HepG2 (cell line): ENCODE results near the gene SASS6. TPM values are rescaled to one million over a fixed set of nuclear protein-coding genes. Genes with fewer than 3 reads are reported as not detected.
A peak's percentile ranks its signal among the peaks of the same experiment; 100 is the strongest.

Experiments
- ARHGAP35 ChIP-seq: sonication (generic); formaldehyde crosslinking; IDR thresholded peaks from 2 replicates; pipeline ENCODE4 v1.9.0; 2022; ENCODE audit warnings: mild to moderate bottlenecking, inconsistent platforms, moderate library complexity, missing genetic modification reagents, borderline replicate concordance
- CEBPG ChIP-seq: IDR thresholded peaks from 2 replicates; pipeline ENCODE4 v1.6.1; 2016
- EED ChIP-seq: sonication (generic); formaldehyde crosslinking; IDR thresholded peaks from 2 replicates; pipeline ENCODE4 v1.5.0; 2020; ENCODE audit warnings: mild to moderate bottlenecking, missing genetic modification reagents
- EP300 ChIP-seq, 3 experiments: sonication (generic) in 1 of 3; formaldehyde crosslinking in 1 of 3; IDR thresholded peaks; 2 replicates each; pipeline versions ENCODE4 v1.5.1 to v1.6.1; 2011 to 2020; ENCODE audit warnings: low read depth in 2 of 3, low read length in 2 of 3, borderline replicate concordance in 1 of 3, improper control_type of control experiment in 1 of 3, mild to moderate bottlenecking in 1 of 3, missing genetic modification reagents in 1 of 3, moderate library complexity in 1 of 3
- FOXP1 ChIP-seq, 2 experiments: fragments of 450-650 bp in 1 of 2; IDR thresholded peaks; 2 replicates each; pipeline ENCODE4 v1.6.1; 2017 to 2018; ENCODE audit warnings: antibody characterized with exemption in 1 of 2
- GZF1 ChIP-seq: sonication (generic); formaldehyde crosslinking; IDR thresholded peaks from 2 replicates; pipeline ENCODE4 v1.5.1; 2020; ENCODE audit warnings: mild to moderate bottlenecking, missing genetic modification reagents
- HMG20B ChIP-seq: conservative IDR thresholded peaks from 2 replicates; pipeline ENCODE4 v1.6.1; 2016; ENCODE audit warnings: missing genetic modification reagents, missing compliant biosample characterization
- JARID2 ChIP-seq: sonication (generic); formaldehyde crosslinking; IDR thresholded peaks from 2 replicates; pipeline ENCODE4 v1.8.1; 2023; ENCODE audit warnings: missing genetic modification reagents, inconsistent platforms; ENCODE audit not compliant: insufficient replicate concordance
- KAT8 ChIP-seq: IDR thresholded peaks from 2 replicates; pipeline ENCODE4 v1.6.1; 2016; ENCODE audit warnings: missing genetic modification reagents, missing compliant biosample characterization
- KDM2A ChIP-seq: sonication (generic); formaldehyde crosslinking; IDR thresholded peaks from 2 replicates; pipeline ENCODE4 v1.4.0; 2020; ENCODE audit warnings: low read depth, missing genetic modification reagents, borderline replicate concordance
- MTA1 ChIP-seq: sonication (generic); formaldehyde crosslinking; IDR thresholded peaks from 2 replicates; pipeline ENCODE4 v1.4.0; 2020; ENCODE audit warnings: missing genetic modification reagents, mild to moderate bottlenecking, borderline replicate concordance
- NFATC3 ChIP-seq: sonication (generic); formaldehyde crosslinking; IDR thresholded peaks from 2 replicates; pipeline ENCODE4 v1.5.1; 2020; ENCODE audit warnings: mild to moderate bottlenecking, missing genetic modification reagents
- NR2F2 ChIP-seq: IDR thresholded peaks from 2 replicates; pipeline ENCODE4 v1.6.1; 2012; ENCODE audit warnings: low read depth, inconsistent platforms, borderline replicate concordance
- POLR2AphosphoS2 ChIP-seq: IDR thresholded peaks from 2 replicates; pipeline ENCODE4 v1.6.1; 2011; ENCODE audit warnings: low read depth, low read length, improper control_type of control experiment
- RBM39 ChIP-seq: fragments of 200-400 bp; formaldehyde crosslinking; IDR thresholded peaks from one replicate; pipeline ENCODE4 v1.6.1; 2018; ENCODE audit warnings: antibody characterized with exemption, mild to moderate bottlenecking, low read depth, low read length; ENCODE audit not compliant: poor library complexity, severe bottlenecking
- RFX1 ChIP-seq: fragments of 450-650 bp; IDR thresholded peaks from 2 replicates; pipeline ENCODE4 v1.6.1; 2017
- SNAPC5 ChIP-seq: sonication (generic); formaldehyde crosslinking; IDR thresholded peaks from 2 replicates; pipeline ENCODE4 v1.8.1; 2023; ENCODE audit warnings: mild to moderate bottlenecking, missing genetic modification reagents, borderline replicate concordance
- ZEB1 ChIP-seq: IDR thresholded peaks from 2 replicates; pipeline ENCODE4 v1.6.1; 2012; ENCODE audit warnings: mild to moderate bottlenecking, low read depth, inconsistent platforms; ENCODE audit not compliant: insufficient replicate concordance
- ZNF24 ChIP-seq: fragments of 450-650 bp; IDR thresholded peaks from 2 replicates; pipeline ENCODE4 v1.6.1; 2017; ENCODE audit warnings: antibody characterized with exemption, mild to moderate bottlenecking
- ZNF446 ChIP-seq: sonication (generic); formaldehyde crosslinking; IDR thresholded peaks from 2 replicates; pipeline ENCODE4 v1.5.0; 2020; ENCODE audit warnings: mild to moderate bottlenecking, missing genetic modification reagents
- ZNF558 ChIP-seq: sonication (generic); formaldehyde crosslinking; IDR thresholded peaks from 2 replicates; pipeline ENCODE4 v1.9.0; 2022; ENCODE audit warnings: mild to moderate bottlenecking, missing genetic modification reagents, borderline replicate concordance
- ZNF569 ChIP-seq: sonication (generic); formaldehyde crosslinking; IDR thresholded peaks from 2 replicates; pipeline ENCODE4 v1.5.0; 2020; ENCODE audit warnings: mild to moderate bottlenecking, missing genetic modification reagents, moderate library complexity, borderline replicate concordance
- ZNF652 ChIP-seq: IDR thresholded peaks from 2 replicates; pipeline ENCODE4 v1.6.1; 2016; ENCODE audit warnings: low read depth, borderline replicate concordance
- ZSCAN25 ChIP-seq: sonication (generic); formaldehyde crosslinking; IDR thresholded peaks from 2 replicates; pipeline ENCODE4 v1.8.0; 2022; ENCODE audit warnings: mild to moderate bottlenecking, missing genetic modification reagents
- polyA plus RNA-seq, 8 experiments: library from polyadenylated mRNA; depleted of rRNA in 3 of 8; stranded (reverse) in 7 of 8; unstranded in 1 of 8; fragments of >200 nt; fragmentation: Illumina TruSeq in 4 of 8; extraction: Trizol in 4 of 8; gene quantifications; 2 replicates each; pipeline versions ENCODE4 v1.2.1 to v1.2.3, GENCODE V29; 2011 to 2016; ENCODE audit warnings: low read depth in 4 of 8, missing spikeins in 1 of 8, mixed read lengths in 1 of 8; ENCODE audit not compliant: insufficient read depth in 1 of 8
- total RNA-seq, 5 experiments: library from RNA; depleted of rRNA; stranded (reverse); fragments of >200 nt; fragmentation: Illumina TruSeq; extraction: Trizol; gene quantifications; 2 replicates each; pipeline ENCODE4 v1.2.3, GENCODE V29; 2016; ENCODE audit warnings: low read depth in 1 of 5
- TF ChIP-seq, protein P1 (sequence below): sonication (generic); formaldehyde crosslinking; IDR thresholded peaks from 2 replicates; pipeline ENCODE4 v1.4.0; 2020; ENCODE audit warnings: missing genetic modification reagents
- TF ChIP-seq, protein P2 (sequence below): sonication (generic); formaldehyde crosslinking; IDR thresholded peaks from 2 replicates; pipeline ENCODE4 v1.5.1; 2020; ENCODE audit warnings: missing genetic modification reagents, mild to moderate bottlenecking, borderline replicate concordance

SASS6 gene
- total and polyA plus RNA-seq, 2 of the 13 experiments (the other 11 are each of a cell fraction or from before 2014, with no cell fraction given): 2.3 to 10.7 TPM

DNA sequence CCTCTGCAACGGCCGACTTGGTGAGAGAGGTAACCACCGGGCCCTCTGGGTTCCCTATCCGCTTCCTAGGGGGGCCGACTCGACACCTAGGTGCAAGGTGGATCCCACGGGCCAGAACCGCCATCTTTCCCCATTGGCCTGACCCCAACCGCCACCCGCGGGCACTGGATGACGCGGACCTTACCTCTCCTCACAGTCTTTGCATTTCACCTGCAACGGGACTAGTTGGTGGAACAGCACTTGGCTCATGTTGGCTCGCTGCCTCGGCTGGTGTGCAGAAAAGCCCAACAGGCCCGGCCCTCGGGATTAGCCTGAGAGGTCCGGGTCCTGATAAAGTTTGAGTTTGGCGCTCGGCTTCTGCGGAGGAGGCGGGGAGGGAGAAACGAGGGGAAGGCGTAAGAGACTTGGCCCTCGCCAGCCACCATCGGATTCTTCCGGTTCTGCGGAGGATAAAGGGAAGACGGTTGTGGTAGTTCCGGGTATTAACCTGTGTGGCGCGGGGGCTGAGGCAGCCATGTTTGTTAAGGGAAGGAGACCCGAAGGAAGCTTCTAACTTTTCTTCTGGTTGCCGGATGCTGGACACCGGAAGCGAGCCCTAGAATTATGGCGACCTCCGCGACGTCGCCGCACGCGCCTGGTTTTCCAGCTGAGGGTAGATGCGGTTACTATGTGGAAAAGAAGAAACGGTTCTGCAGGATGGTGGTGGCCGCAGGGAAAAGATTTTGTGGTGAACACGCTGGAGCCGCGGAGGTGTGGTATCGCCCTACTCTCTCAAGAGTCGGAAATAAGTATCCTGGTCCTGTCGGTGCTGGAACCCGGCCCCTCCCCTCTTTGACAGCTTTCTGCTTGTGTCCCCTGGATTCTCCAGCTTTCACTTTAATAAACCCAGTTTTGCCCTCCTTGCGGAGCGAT, at the start of gene SASS6, which contains the start of gene TRMT13 (continued):
- TF ChIP-seq FOXP1 (IDR thresholded peaks at IDR 0.05): no peak
- TF ChIP-seq FOXP1 (CRISPR knock-in tag; IDR thresholded peaks at IDR 0.05): no peak
- peak; percentile 68; the same call in 1 of the 2 replicates for TF ChIP-seq EED (CRISPR knock-in tag)
- no peak for TF ChIP-seq HMG20B (CRISPR knock-in tag)
- TF ChIP-seq ZEB1: peak; percentile 79
- TF ChIP-seq, protein P1, sequence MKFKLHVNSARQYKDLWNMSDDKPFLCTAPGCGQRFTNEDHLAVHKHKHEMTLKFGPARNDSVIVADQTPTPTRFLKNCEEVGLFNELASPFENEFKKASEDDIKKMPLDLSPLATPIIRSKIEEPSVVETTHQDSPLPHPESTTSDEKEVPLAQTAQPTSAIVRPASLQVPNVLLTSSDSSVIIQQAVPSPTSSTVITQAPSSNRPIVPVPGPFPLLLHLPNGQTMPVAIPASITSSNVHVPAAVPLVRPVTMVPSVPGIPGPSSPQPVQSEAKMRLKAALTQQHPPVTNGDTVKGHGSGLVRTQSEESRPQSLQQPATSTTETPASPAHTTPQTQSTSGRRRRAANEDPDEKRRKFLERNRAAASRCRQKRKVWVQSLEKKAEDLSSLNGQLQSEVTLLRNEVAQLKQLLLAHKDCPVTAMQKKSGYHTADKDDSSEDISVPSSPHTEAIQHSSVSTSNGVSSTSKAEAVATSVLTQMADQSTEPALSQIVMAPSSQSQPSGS (CRISPR knock-in tag): peak; percentile 69; the same call in 1 of the 2 replicates
- 0 out of 2 replicates have a peak, but pooled peaks have one; percentile 51 for TF ChIP-seq ZNF569 (CRISPR knock-in tag)
- peak; percentile 93 for TF ChIP-seq KDM2A (CRISPR knock-in tag)
- TF ChIP-seq POLR2AphosphoS2: no peak
- peak; percentile 29; the same call in 1 of the 2 replicates for TF ChIP-seq CEBPG
- no peak for TF ChIP-seq RFX1
- TF ChIP-seq ZNF24: no peak
- peak; percentile 76; the same call in 1 of the 2 replicates for TF ChIP-seq ARHGAP35 (CRISPR knock-in tag)
- no peak for TF ChIP-seq SNAPC5 (CRISPR knock-in tag)
- peak; percentile 85 for TF ChIP-seq RBM39
- 0 out of 2 replicates have a peak, but pooled peaks have one; percentile 49 for TF ChIP-seq MTA1
- TF ChIP-seq NFATC3 (CRISPR knock-in tag): no peak
- no peak for TF ChIP-seq JARID2 (CRISPR knock-in tag)
- TF ChIP-seq GZF1 (CRISPR knock-in tag): peak; percentile 81; the same call in 1 of the 2 replicates
- TF ChIP-seq EP300 (IDR thresholded peaks at IDR 0.05; ENCODE audit: low read depth in 2 of 2, low read length in 2 of 2): peak in 1 of 2 experiments; percentile 42; a peak in 1 of 4 replicates
- 0 out of 2 replicates have a peak, but pooled peaks have one; percentile 22 for TF ChIP-seq EP300 (CRISPR knock-in tag; IDR thresholded peaks at IDR 0.05; ENCODE audit: borderline replicate concordance)
- TF ChIP-seq ZSCAN25 (CRISPR knock-in tag): no peak; the same call in 1 of the 2 replicates
- TF ChIP-seq ZNF446: peak; percentile 40
- 0 out of 2 replicates have a peak, but pooled peaks have one; percentile 46 for TF ChIP-seq ZNF558 (CRISPR knock-in tag)
- TF ChIP-seq ZNF652 (CRISPR knock-in tag): peak; percentile 70; the same call in 1 of the 2 replicates
- TF ChIP-seq NR2F2: no peak; the same call in 1 of the 2 replicates
- TF ChIP-seq, protein P2, sequence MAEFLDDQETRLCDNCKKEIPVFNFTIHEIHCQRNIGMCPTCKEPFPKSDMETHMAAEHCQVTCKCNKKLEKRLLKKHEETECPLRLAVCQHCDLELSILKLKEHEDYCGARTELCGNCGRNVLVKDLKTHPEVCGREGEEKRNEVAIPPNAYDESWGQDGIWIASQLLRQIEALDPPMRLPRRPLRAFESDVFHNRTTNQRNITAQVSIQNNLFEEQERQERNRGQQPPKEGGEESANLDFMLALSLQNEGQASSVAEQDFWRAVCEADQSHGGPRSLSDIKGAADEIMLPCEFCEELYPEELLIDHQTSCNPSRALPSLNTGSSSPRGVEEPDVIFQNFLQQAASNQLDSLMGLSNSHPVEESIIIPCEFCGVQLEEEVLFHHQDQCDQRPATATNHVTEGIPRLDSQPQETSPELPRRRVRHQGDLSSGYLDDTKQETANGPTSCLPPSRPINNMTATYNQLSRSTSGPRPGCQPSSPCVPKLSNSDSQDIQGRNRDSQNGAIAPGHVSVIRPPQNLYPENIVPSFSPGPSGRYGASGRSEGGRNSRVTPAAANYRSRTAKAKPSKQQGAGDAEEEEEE: no peak; the same call in 1 of the 2 replicates
- TF ChIP-seq KAT8 (CRISPR knock-in tag): peak; percentile 98
